ENCODE data around the gene CCDC182.

- no peak for TF ChIP-seq MAX (IDR thresholded peaks at IDR 0.05)
- no peak for TF ChIP-seq RAD21 (IDR thresholded peaks at IDR 0.05; ENCODE audit: low read depth)
- TF ChIP-seq EP300 (IDR thresholded peaks at IDR 0.05; ENCODE audit: borderline replicate concordance) = no peak
- TF ChIP-seq TAF1 (IDR thresholded peaks at IDR 0.05; ENCODE audit: low read depth) = no peak
Observed at GRCh38 chr17:57761887-57762286, 16.8 kb upstream of the CCDC182 start.
